GM21737 (cell line): ENCODE data around the gene HSPB1.
A peak's percentile ranks its signal among the peaks of the same experiment; 100 is the strongest.
"Not testable (repeated sequence)": the region's sequence is repeated elsewhere in the genome, so short reads cannot be mapped to it uniquely, and the experiment has no call there.

Experiments
- ATAC-seq: cut with Tn5 transposase; IDR thresholded peaks from one replicate; pipeline ENCODE4 v1.9.1; 2021; ENCODE audit warnings: mild to moderate bottlenecking, moderate library complexity; ENCODE audit not compliant: unreplicated experiment

Gene HSPB1

DNA sequence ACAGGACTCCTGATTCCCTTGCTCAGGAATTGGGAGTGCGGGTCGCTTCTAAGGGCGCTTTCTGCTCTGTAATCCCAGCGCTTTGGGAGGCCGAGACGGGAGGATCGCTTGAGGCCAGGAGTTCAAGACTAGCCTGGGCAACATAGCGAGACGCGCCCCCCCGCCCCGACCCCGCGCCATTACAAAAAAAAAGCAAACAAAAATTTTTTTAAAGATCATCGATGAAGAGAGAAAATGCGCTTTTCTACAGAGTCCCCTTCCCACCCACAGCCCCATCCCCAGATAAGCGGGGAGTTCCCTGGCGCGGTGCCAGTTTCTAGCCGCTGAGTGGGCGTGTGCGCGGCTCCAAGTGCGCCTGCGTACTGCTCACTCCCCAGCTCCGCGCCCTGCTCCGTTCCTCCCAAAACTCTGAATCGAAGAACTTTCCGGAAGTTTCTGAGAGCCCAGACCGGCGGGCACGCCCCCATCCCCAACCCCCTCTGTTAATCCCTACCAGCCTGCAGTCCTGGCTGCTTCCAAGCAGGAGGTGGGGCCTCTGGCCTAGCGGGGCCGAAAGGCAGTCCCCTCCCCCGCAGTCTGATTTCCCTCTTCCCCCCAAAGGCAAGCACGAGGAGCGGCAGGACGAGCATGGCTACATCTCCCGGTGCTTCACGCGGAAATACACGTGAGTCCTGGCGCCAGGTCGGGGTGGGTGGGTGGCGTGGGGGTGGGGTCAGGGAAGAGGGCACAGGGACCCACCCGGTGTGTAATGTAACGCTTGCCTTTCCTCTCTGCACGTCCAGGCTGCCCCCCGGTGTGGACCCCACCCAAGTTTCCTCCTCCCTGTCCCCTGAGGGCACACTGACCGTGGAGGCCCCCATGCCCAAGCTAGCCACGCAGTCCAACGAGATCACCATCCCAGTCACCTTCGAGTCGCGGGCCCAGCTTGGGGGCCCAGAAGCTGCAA, 1.0 kb downstream of the HSPB1 start:
- ATAC-seq: peak; percentile 43

DNA sequence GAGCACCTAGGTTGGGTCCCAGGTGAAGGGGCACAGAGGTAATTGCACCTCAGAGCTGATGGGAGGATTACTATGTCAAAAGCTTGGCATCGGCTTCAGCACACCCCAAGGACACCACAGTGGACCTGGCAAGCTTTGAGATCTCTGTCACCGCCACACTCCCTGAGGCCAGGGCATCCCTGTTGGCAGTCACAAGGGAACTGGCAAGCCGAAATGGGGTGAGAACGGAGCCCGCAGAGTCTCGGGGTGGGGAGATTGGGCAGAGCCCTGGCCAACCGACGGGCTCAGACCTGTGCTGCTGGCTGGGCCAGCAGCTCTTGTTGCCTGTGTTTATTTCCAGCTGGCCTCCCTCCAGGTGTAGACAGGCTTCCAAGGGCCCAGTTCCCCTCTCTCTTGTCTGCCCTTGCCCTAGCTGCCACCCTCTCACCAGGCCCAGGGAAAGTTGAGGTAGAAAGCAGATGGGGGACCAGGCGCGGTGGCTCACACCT, 2.5 kb downstream of the HSPB1 start:
- ATAC-seq: no peak

DNA sequence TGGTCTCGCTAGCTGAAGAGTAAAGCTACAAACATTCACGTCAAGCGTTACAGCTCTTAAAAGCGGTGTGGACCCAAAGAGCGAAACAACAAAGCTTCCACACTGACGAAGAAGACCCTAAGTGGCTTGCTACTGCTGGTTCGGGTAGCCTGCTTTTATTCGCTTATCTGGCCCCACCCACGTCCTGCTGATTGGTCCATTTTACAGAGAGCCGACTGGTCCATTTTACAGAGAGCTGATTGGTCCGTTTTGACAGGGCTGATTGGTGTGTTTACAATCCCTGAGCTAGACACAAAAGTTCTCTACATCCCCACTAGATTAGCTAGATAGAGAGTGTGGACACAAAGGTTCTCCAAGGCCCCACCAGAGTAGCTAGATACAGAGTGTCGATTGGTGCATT, 6.4 kb downstream of the HSPB1 start:
- not testable (repeated sequence) for ATAC-seq

DNA sequence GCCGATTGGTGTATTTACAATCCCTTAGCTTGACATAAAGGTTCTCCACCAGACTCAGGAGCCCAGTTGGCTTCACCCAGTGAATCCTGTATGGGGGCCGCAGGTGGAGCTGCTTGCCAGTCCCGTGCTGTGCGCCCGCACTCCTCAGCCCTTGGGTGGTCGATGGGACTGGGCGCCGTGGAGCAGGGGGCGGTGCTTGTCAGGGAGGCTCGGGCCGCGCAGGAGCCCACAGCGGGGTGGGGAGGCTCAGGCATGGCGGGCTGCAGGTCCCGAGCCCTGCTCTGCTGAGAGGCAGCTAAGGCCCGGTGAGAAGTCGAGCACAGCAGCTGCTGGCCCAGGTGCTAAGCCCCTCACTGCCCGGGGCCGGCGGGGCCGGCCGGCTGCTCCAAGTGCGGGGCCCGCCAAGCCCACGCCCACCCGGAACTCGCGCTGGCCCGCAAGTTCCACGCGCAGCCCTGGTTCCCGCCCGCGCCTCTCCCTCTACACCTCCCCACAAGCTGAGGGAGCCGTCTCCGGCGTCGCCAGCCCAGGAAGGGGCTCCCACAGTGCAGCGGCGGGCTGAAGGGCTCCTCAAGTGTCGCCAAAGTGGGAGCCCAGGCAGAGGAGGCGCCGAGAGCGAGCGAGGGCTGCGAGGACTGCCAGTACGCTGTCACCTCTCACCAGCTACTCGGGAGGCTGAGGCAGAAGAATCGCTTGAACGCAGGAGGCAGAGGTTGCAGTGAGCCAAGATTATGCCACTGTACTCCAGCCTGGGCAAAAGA, 7.0 kb downstream of the HSPB1 start:
- not testable (repeated sequence) for ATAC-seq

DNA sequence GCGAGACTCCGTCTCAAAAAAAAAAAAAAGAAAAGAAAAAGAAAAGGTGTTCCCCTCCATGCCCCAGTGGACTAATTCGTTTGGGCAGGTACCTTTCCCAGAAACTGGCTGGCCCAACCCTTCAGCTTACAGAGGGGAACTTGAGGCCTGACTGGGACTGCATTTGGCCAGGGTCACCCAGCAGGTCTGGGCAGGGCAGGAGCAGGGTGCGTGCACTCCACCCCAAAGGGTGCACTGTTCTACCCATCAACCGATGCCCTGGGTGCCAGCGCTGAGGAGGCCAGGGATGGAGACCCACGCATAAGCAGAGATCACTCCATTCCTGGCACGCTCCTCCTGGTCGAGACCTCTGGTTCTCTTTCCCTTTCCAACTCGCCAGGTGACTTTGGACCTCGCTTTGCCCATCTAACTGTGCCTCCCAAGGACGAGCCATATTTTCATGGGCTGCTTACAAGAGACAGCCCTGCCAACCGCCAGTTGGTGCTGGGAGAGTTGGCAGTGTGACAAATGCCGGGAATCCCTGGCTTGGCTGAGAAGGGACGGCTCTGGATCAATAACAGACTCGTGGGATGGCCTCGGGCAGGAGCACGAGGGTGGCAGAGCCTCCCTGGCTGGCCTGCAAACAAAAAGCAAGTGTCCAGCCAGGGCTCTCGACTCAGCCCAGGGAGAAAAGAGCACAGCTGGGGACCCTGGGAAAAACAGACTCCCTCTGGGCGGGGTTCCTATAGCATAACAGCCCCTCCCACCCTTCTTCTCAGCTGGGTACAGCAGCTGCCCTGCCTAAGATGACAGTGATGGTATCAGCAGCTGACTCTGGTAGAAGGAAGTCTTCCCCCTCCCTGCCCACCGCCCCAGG, 7.9 kb downstream of the HSPB1 start:
- ATAC-seq: no peak

GRCh38 chr7:76311838-76312237, 9.4 kb downstream of the HSPB1 start:
- not testable (repeated sequence) for ATAC-seq

GRCh38 chr7:76314042-76314721, 11.7 kb downstream of the HSPB1 start:
- ATAC-seq: peak; percentile 44

- not testable (repeated sequence) for ATAC-seq
These were observed 12.3 kb downstream of the HSPB1 start for GRCh38 chr7:76314740-76315139.

GRCh38 chr7:76315364-76315763, 12.9 kb downstream of the HSPB1 start:
- ATAC-seq: no peak

- ATAC-seq: no peak
These were observed 14.7 kb downstream of the HSPB1 start for GRCh38 chr7:76316984-76317781.

DNA sequence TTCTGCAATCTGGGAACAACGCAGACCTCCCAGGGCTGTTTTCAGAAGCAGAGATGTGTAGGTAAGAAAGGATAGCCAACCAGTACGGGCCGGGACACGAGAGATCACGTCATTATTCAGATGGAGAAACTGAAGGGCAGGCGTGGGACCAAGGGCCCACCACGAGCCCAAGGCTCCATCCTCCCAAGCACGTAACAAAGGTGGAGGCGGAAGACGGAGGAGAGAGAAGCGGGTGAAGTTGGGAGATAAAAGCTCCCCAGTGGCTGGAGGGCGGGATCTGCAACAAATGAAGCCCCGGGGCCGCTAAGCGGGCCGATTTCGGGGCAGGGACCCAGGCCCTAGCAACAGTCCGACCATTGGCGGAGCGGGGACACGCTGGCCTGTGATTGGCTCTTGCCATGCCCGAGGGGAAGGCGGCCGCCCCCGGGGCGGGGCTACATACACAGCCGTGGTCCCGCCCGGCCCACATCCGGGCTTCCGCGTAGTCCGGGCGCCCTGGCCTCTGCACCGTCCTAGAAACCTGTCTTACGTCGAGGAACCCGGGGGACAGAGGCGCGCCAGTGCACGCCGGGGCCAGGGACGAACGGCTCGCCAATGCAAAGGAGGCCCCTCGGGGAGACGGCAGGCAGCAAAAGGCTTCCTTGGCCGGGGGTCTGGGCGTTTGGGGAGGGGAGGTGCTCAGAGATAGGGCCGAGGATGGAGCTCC, 15.5 kb downstream of the HSPB1 start:
- peak; percentile 92 for ATAC-seq

DNA sequence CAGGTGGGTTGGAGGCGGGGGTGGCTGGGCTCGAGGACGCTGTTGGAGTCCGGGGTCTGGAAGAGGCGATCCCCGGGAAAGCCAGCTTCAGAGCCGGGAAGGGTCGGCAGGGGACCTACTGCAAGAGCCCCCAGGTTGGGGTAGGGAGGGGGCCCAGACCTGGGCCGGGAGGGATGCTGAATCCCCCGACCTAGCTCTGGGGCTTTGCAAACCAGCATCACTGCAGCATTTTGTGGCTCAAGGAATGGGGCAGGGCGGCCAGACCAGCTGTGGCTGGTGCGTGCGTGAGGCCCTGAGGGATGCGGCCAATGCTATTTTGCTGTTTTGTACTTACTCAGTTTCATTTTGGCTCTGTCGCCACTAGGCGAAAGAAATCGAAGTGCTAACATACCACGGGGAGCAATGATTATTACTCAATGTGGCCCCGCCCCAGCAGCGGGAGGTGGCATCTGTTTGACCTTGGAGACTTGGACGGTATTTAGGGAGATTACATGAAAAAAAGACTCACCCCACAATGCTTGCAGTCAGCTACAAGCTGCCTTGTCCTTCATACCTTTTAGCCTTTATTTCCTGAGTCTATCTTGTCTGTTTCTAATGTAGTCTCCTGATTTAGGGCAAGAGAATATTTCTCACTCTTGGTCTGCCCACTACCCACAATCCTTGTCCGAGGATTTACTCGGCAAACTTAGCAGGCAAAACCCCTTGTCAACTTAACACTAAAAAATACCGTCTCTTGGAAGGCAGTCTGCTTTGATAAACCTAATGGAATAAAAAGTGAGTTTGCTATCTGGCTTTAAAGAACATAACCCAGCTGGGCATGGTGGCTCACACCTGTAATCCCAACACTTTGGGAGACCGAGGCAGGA, 16.2 kb downstream of the HSPB1 start:
- ATAC-seq: peak; percentile 42

GRCh38 chr7:76325092-76325491, 22.6 kb downstream of the HSPB1 start:
- ATAC-seq: no peak

DNA sequence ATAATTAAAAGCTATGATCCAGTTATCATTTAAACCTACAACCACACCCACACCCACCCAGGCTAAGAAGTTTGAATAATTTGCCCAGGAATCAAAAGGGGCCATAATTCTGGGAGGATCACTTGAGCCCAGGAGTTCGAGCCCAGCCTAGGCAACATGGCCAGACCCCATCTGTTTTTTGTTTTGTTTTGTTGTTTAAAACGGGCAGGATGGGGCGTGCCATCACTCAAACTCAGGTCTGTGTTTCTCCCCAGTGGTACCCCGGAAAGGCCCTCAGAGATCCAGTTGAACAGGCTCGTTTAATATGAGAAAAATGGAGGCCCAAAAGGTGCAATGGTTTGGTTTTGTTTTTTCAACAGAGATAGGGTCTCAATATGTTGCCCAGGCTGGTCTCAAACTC, 23.3 kb downstream of the HSPB1 start:
- ATAC-seq: no peak

- no peak for ATAC-seq
These were observed 24.3 kb downstream of the HSPB1 start for GRCh38 chr7:76326646-76327233.

DNA sequence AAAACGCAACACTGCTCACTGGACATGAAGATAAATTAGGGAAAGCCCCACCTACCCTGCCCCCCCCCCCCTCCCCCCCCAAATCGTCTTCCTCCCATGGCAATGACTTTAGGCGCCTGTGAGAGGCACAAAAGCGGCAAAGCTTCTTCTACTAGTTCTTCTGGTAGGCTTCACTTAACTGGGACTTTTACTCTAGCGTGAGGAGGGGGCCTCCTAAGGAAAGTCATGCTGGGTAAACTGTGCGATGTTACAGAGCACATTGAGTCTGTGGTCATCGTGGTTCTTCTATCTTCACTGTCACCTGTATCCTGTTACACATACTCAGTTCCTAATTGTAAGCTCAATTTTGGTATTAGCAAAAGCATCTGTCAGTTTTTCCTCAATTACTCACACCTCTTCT, 25.1 kb downstream of the HSPB1 start:
- no peak for ATAC-seq

- ATAC-seq: no peak
These were observed 25.9 kb downstream of the HSPB1 start for GRCh38 chr7:76328389-76328788.
